NOMO-1 treated with dmso at 0.1 percent for 144 hours (cell line): ENCODE measurements around the gene SPATS1.

ENCODE experiments used
- DNase-seq: peaks from one replicate; lab custom pipeline; 2025; ENCODE audit not compliant: unreplicated experiment; lab: John Stamatoyannopoulos, UW

The SPATS1 gene, protein sequence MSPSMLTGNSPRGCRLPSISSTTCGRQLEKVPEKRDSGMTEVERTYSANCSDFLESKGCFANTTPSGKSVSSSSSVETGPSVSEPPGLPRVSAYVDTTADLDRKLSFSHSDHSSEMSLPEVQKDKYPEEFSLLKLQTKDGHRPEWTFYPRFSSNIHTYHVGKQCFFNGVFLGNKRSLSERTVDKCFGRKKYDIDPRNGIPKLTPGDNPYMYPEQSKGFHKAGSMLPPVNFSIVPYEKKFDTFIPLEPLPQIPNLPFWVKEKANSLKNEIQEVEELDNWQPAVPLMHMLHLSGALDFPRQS

DNA sequence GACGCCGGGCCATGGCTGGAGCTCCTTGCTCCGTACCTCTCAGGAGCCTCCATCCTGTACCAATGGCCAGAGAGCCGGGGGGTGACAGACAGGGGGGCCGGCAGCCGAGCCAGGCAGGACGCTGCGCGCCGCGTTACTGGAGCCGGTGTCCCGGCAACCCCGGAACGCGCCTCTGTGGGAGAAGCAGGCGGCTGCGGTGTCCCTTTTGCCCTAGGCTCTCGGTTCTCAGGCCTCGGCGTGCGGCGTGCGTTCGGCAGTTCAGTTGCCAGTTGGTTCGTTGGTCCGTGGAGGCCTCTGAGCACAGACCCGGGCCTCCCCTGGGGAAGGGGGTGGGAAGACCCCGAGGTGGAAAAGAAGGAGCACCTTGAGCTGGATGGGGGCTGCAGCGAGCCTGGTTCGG lies at the start of gene SPATS1:
Gene SPATS1, plus strand, starts transcription at position 162 of the 400 bp plus-strand sequence. CDS start 446 bp downstream, outside the sequence.
- DNase-seq: no peak

GRCh38 chr6:44292661-44293365 lies 49.6 kb upstream of the SPATS1 start:
- DNase-seq: no peak

DNA sequence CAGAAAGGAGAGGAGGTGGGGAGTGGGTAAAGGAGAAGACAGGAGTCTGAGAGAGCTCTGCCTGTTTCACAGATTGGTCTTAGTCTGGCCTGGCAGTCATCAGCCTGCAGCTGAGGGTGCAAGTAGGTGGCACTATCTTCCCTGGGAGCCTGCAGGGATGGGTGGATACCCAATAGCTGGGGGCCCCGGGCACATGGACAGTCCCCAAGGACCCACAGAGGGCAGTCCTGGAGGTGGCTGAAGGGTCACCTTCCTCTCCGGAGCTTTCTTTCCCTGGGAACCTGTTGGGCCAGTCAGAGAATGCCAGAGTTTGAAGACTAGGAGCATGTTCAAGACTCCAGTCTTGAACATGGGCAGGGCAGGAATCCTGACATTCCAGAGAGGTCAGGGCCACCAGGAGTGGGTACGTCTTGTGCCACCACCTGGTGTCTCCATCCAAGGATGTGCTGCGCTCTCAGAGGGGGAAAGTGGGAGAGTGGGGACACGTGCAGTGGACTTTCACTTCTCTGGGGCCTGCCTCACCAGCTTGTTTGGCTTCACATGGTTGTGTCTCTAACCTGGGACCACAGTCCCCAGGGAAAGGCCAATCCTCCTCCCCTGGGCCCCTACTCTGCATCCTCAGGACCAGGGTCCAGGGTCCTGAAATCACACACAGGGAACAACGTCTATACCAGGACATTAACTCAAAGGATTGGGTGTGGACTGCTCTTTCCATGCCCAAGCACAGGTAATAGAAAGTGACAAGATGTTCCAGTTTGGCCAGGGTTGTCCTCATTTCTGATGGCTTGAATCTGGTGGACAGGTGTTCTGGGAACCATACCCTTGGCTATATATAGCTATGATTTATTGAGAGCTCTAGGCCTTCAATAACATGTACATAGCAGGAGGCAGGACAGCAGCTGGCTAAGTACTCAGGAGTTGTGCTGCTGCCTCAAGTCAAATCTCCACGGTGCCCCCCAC lies 47.3 kb upstream of the SPATS1 start:
- no peak for DNase-seq

DNA sequence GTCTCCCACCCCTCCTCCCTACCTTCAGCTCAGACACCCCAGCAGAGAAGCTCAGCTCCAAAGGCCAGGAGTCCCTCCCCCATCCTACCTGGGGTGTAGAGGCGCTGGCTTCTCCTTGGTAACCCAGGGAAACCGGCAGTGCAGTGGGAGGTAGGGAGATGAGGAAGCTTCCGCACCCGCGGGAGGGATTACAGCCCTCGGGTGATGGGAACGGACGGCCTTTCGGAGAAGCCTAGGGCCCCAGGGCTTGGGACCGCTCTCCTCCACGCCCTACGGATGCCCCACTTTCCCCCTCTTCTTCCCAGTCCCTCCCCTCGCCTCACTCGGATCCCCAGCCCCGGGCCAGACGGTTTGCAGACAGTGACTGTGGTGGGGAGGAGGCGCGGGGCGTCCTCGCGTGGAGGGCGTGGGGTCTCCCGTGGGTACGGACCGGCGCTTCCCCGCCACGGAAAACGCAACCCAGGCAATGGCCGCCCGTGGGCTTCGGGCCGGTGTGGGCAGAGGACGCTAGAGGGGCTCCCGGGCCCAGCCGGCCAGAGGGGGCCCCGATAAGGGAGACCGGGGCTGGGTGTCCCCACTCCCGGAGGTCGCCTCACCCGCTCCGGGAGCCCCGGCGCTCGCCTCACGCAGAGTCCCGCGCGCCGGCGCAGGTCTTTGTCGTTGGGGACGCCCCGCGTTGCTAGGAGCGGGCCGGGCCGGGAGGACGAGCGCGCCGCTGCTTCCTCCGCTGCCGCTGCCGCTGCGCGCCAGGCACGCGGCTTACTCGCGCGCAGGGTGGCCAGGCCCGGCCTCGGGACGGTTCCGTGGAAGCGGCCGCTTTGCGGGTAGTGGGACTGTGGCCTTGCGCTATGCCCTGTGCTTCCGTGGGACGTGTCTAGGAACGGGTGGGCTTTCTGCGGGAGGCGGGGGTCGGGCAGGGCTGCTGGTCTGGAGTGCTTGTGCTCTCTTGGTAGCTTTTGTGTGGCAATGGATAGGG lies 45.1 kb upstream of the SPATS1 start:
- DNase-seq: no peak

GRCh38 chr6:44298055-44298803 lies 44.2 kb upstream of the SPATS1 start:
- DNase-seq: no peak

DNA sequence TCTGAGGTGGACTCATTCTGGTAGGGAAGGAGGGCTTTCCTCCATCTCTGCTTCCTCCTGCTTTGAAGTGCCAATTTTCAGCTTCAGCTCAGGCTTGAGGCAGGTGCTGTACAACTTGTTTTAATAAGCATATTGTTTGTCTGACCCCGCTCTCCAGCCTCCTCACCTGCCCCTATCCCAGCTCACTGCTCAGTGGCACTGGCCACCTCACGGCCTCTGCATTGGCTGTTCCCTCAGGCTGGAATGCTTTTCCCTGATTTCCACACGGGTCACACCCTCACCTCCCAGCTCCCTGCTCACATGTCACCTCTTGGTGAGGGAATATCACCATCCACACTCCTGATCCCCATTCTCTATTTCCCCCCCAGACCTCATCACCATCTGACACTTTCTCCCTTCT lies 43.6 kb upstream of the SPATS1 start:
- DNase-seq: no peak

- no peak for DNase-seq
These were observed 42.1 kb upstream of the SPATS1 start for GRCh38 chr6:44300292-44300823.

GRCh38 chr6:44301106-44301505 lies 41.3 kb upstream of the SPATS1 start:
- DNase-seq: no peak

DNA sequence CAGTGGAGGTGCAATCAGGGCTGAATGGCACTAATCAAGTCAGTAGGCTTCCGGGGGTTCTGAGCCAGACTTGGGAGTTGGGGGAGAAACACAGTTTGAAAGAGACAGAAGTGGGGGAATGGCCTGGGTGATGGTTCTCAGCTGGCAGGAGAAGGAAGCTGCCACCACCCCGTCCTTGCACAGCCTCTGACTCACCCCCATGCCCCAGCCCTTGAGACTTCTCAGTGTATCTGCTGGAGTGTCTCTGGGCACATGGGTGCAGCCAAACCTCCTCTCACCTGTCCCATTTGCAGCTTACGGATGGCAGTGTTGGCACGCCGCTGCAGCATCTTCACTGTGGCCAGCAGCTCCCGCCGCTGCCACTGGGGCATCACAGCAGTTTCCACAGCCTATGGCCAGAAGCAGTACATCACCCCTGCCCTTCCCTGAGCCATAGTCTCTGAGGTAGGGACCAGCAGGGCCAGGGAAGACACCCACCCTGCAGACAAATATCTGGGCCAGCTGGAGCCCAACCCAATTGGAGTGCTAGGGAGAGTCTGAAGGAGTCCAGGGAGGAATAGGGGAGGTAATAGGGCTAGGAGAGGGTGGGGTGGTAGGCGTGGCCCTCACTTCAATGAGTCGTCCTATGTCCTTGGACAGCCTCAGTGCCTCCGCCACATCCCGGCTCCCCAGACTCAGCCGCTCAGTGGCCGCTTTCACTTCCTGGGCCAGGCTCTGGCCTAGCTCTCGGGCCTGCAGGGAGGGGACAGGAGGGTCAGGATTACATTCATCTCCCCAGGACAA lies 40.5 kb upstream of the SPATS1 start:
- no peak for DNase-seq

DNA sequence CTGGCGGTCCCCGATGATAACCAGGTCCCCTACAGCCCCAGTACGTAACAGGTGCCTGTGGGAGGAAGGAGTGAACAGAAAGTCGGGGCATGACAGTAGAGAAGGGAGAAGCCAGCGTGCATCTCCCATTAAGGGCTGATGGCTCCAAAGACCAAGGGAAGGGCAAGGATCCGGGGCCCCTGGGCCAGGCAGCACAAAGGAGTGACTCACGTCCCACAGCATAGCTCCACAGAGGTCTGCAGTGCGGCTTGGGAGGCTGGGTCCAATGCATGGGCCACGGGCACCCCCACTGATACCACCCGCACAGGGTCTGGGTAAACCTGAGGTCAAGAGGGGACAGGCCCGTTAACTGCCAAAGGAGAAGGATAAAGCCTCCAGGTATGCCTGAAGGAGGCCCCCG lies 39.6 kb upstream of the SPATS1 start:
- DNase-seq: no peak

GRCh38 chr6:44303842-44304241 lies 38.6 kb upstream of the SPATS1 start:
- DNase-seq: no peak

DNA sequence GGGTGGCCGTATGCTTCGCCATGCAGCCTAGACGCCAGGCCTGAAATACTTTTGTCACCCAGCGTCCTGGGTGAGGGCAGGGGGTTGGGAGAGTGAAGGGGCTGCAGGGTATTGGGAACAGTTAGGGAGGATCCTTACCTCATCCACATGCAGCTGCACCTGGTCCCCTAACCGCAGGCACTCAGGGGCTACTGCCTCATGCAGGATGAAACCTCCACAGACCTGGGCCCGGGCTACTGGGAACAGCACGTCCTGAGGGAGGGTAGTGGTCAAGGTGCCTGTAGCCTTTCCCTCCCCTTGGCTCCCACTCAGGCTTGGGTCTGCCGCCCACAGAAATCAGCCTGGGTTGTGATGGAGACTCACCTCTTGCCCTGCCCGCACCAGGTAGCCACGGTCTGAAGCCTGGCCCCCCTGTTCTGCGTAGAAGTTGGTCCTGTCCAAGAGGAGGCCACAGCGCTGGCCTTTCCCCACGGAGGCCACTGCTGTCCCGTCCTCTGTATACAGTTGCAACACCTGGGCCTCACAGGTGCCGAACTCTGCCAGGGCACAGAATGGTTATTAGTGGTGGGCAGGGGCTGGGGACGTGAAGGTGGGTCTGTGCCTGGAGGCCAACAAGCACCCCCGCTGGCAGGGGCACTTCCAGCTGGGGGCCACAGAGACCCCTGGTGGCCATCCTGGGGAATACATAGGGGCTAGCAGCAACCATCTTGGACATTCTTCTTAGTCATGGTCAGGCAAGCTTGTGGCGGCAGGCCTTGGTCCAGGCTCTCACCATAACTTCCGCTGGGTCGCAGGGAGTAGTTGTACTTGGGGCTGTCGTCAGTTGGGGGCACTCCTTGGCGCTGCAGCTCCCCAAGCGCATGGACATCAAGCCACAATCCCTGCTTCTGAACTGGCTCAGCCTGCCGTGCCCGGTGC lies 37.9 kb upstream of the SPATS1 start:
- no peak for DNase-seq

GRCh38 chr6:44305200-44305725 lies 37.2 kb upstream of the SPATS1 start:
- DNase-seq: no peak

DNA sequence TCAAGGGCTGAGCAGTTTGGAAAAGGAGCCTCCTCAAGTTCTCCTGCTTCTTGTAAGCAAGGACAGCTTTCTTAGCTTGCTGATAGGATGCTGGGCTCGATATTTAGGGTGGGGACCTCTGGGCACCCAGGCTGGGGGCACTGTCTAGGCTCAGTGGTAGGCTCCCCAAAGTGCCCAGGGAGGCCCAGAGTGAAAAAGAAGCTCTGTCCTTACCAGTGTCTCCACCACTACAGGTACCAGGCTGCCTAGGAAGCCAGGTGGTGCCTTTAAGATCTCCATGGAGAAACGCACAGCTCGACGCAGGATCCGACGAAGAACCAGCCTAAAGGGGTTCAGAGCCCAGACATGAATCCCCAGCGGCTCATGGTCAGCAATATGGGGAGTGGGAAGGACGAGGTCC lies 35.7 kb upstream of the SPATS1 start:
- no peak for DNase-seq

- DNase-seq: no peak
These were observed 35.2 kb upstream of the SPATS1 start for GRCh38 chr6:44307217-44307616.

DNA sequence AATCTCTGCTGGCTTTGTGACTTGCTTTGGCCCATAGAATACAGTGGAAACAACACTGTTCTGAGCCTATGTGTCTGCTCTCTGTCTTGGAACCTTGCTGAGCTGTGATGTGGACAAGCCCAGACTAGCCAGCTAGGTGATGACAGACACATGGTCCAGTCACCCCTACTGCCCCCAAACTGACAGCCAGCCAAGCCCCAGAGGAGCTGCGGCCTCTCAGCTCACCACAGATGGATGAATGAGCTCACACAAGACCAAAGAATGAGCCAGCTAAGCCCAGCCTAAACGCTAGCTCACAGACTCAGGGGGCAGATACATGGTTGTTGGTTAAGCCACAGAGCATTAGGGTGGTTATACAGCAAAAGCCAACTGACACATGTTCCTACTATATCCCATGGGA lies 33.4 kb upstream of the SPATS1 start:
- DNase-seq: no peak

- DNase-seq: no peak
These were observed 32.8 kb upstream of the SPATS1 start for GRCh38 chr6:44309631-44310030.
